ENCODE results near the gene FEZF2.

FEZF2 gene

GRCh38 chr3:62372621-62373041, 719 bp downstream of the FEZF2 start:
- DNase-seq (ENCODE audit: low spot score) = no peak

- DNase-seq (ENCODE audit: low spot score) = no peak
These were observed 1.4 kb downstream of the FEZF2 start for GRCh38 chr3:62371720-62372591.

GRCh38 chr3:62370858-62371719, 2.3 kb downstream of the FEZF2 start:
- DNase-seq (ENCODE audit: low spot score) = no peak

GRCh38 chr3:62370112-62370857, 3.1 kb downstream of the FEZF2 start:
- DNase-seq (ENCODE audit: low spot score) = no peak

- DNase-seq (ENCODE audit: low spot score) = no peak
These were observed 3.9 kb downstream of the FEZF2 start for GRCh38 chr3:62369476-62369743.

- DNase-seq (ENCODE audit: low spot score) = no peak
These were observed 4.5 kb downstream of the FEZF2 start for GRCh38 chr3:62368705-62369475.

GRCh38 chr3:62368290-62368704, 5.1 kb downstream of the FEZF2 start:
- DNase-seq (ENCODE audit: low spot score) = no peak

GRCh38 chr3:62367763-62368195, 5.6 kb downstream of the FEZF2 start:
- no peak for DNase-seq (ENCODE audit: low spot score)

- no peak for DNase-seq (ENCODE audit: low spot score)
These were observed 7.2 kb downstream of the FEZF2 start for GRCh38 chr3:62366126-62366484.

GRCh38 chr3:62365391-62366125, 7.8 kb downstream of the FEZF2 start:
- no peak for DNase-seq (ENCODE audit: low spot score)

GRCh38 chr3:62364191-62364590, 9.2 kb downstream of the FEZF2 start:
- no peak for DNase-seq (ENCODE audit: low spot score)

- peak; percentile 6 for DNase-seq (ENCODE audit: low spot score)
These were observed 10.1 kb downstream of the FEZF2 start for GRCh38 chr3:62363275-62363674.

- DNase-seq (ENCODE audit: low spot score) = no peak
These were observed 11.5 kb downstream of the FEZF2 start for GRCh38 chr3:62361824-62362223.

GRCh38 chr3:62361261-62361660, 12.1 kb downstream of the FEZF2 start:
- no peak for DNase-seq (ENCODE audit: low spot score)

GRCh38 chr3:62359531-62359930, 13.8 kb downstream of the FEZF2 start:
- no peak for DNase-seq (ENCODE audit: low spot score)

GRCh38 chr3:62356356-62356755, 17.0 kb downstream of the FEZF2 start:
- DNase-seq (ENCODE audit: low spot score) = no peak

GRCh38 chr3:62355703-62356102, 17.6 kb downstream of the FEZF2 start:
- no peak for DNase-seq (ENCODE audit: low spot score)

- DNase-seq (ENCODE audit: low spot score) = no peak
These were observed 29.6 kb downstream of the FEZF2 start for GRCh38 chr3:62343755-62344154.

GRCh38 chr3:62335196-62335595, 38.2 kb downstream of the FEZF2 start:
- no peak for DNase-seq (ENCODE audit: low spot score)

- DNase-seq (ENCODE audit: low spot score) = no peak
These were observed 40.5 kb downstream of the FEZF2 start for GRCh38 chr3:62332835-62333244.

GRCh38 chr3:62332017-62332416, 41.3 kb downstream of the FEZF2 start:
- DNase-seq (ENCODE audit: low spot score) = no peak

All from SW480 (cell line).